Measurements from ENCODE around the gene MEN1. TPM values are rescaled to one million over a fixed set of nuclear protein-coding genes. Genes with fewer than 3 reads are reported as not detected.

MEN1 gene
- total and polyA plus RNA-seq, 9 of the 15 experiments (the other 6 are each of a cell fraction or from before 2014, with no cell fraction given) = 3.4 to 57.2 (median 19.3) TPM

DNA sequence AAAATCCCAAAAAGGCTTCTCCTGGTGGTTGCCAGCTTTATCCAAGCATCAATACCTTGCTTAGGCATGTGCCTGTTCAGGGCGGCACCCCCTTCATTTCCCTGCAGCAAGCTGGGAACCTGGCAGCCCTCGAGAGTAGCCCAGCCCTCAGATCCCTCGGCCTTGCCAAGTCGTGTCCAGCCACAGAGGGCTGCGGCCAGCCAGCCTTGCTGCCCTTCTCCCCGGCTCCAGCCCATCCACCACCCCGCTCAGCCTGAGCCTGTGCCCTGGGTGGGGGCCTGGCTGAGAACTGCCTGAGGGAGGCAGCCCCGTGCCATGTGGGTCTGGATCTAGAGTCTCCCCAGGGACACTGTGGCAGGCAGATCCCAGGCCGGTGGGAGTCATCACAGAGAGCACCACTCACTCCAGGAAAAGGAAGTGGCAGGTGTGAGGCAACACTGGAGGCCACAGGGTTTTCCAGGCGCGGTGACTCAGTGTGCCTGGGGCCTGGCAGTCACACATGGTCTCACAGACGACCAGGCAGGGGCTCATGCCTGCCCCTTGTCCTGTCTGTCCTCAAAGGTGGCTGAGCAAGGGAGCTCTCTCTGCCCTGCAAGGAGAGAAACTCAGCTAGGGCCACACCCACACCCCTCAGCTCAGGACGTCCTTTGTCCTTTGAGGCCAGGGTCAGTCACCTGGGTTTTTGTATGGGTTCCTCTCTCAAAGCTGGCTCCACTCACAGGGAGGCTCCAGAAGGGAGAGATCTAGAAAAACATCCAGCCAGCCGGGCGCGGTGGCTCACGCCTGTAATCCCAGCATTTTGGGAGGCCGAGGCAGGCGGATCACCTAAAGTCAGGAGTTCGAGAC is 46.3 kb upstream of the MEN1 start (continued):
- TF ChIP-seq E4F1 (CRISPR knock-in tag; IDR thresholded peaks at IDR 0.05; ENCODE audit: borderline replicate concordance) = no peak
- TF ChIP-seq SMARCA4 (IDR thresholded peaks at IDR 0.05) = no peak
- no peak for TF ChIP-seq TCF7L2 (IDR thresholded peaks at IDR 0.05; ENCODE audit: low read depth, low read length)
- TF ChIP-seq, protein P1, sequence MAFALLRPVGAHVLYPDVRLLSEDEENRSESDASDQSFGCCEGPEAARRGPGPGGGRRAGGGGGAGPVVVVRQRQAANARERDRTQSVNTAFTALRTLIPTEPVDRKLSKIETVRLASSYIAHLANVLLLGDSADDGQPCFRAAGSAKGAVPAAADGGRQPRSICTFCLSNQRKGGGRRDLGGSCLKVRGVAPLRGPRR (CRISPR knock-in tag; IDR thresholded peaks at IDR 0.05) = no peak
- no peak for TF ChIP-seq SMAD3 (CRISPR knock-in tag; conservative IDR thresholded peaks at IDR 0.05)
- no peak for TF ChIP-seq BHLHE40 (IDR thresholded peaks at IDR 0.05; ENCODE audit: low read length)
- no peak for TF ChIP-seq POLR2AphosphoS2 (IDR thresholded peaks at IDR 0.05; ENCODE audit: low read length)
- no peak for TF ChIP-seq CUX1 (CRISPR knock-in tag; IDR thresholded peaks at IDR 0.05)
- no peak for TF ChIP-seq ZNF354B (CRISPR knock-in tag; IDR thresholded peaks at IDR 0.05)
- TF ChIP-seq ZNF57 (CRISPR knock-in tag; IDR thresholded peaks at IDR 0.05) = no peak
- TF ChIP-seq RNF219 (CRISPR knock-in tag; IDR thresholded peaks at IDR 0.05) = no peak
- no peak for TF ChIP-seq ILK (tag; IDR thresholded peaks at IDR 0.05; ENCODE audit: borderline replicate concordance, low read depth)
- TF ChIP-seq GMEB1 (CRISPR knock-in tag; IDR thresholded peaks at IDR 0.05) = no peak
- TF ChIP-seq ZNF324 (CRISPR knock-in tag; IDR thresholded peaks at IDR 0.05) = no peak
- peak; percentile 57; the same call in 1 of the 2 replicates for TF ChIP-seq SPI1 (IDR thresholded peaks at IDR 0.05; ENCODE audit: borderline replicate concordance, low read depth, low read length)
